ENCODE data around the gene SUGCT.
A peak's percentile ranks its signal among the peaks of the same experiment; 100 is the strongest.
"Not testable (repeated sequence)": the region's sequence is repeated elsewhere in the genome, so short reads cannot be mapped to it uniquely, and the experiment has no call there.

Gene SUGCT

DNA sequence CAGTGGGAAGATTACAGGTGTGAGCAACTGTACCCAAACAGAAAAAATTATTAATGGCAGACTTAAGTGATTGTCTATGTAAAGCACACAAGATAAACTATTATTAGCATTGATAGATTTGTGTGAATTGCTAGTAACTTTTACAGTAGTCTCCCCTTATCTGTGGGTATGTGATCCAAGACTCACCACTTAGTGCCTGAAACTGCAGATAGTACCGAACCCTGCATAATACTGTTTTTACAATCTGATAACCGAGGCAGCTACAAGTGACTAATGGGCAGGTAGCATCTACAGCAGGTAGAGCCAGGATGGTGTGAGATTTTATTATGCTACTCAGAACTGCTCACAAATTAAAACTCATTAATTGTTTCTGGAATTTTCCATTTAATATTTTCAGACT, 31.9 kb upstream of the SUGCT start:
- no peak overlapping the region for H3K4me2 ChIP-seq
- H3K4me1 ChIP-seq = no peaks in the 10 kb centered on the region
- no peak overlapping the region for H3K9ac ChIP-seq
- no peak overlapping the region for H3K27ac ChIP-seq
- no peaks in the 10 kb centered on the region for H3K9me3 ChIP-seq
- H3K4me3 ChIP-seq = no peak overlapping the region
- H4K20me1 ChIP-seq = 0 out of 2 replicates have a peak, but pooled peaks cover 9% of the 10 kb centered on the region
- H3K36me3 ChIP-seq = peaks cover 12% of the 10 kb centered on the region; the same call in 1 of the 2 replicates
- H3K27me3 ChIP-seq = no peaks in the 10 kb centered on the region
- TF ChIP-seq Cebpa-rat (IDR thresholded peaks at IDR 0.05) = no peak

GRCh38 chr7:40105879-40106473, 28.8 kb upstream of the SUGCT start:
- Histone ChIP-seq H4K20me1 (no peaks in the 10 kb centered on the region), H3K4me1 (no peaks in the 10 kb centered on the region; the same call in 1 of the 2 replicates), H3K36me3 (peaks cover 25% of the 10 kb centered on the region; the same call in 1 of the 2 replicates), H3K27me3 (no peaks in the 10 kb centered on the region), H3K9ac (no peak overlapping the region), H3K4me3 (no peak overlapping the region), H3K4me2 (no peak overlapping the region), H3K27ac (no peak overlapping the region), H3K9me3 (0 out of 2 replicates have a peak, but pooled peaks cover 5% of the 10 kb centered on the region)
- TF ChIP-seq Cebpa-rat (IDR thresholded peaks at IDR 0.05) = no peak

DNA sequence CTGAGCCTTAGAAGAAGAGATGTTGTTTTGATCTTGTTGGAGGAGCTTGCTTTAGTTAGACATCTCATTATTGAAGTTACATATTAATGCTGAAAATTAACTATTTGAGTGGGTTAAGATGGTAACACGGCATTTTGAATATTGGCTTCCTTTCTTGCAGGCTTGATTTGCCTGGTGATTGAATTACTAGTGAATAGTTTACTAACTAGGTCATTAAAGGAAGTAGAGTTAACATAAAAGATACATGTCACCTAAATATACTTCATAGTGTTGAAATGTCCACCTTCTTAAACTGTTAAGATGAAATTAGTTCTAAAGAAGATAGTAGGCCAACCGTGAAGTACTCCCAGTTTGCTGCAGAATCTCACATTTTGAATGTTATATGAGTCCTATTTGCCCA, 18.9 kb upstream of the SUGCT start:
- Histone ChIP-seq H3K9me3 (peaks cover 10% of the 10 kb centered on the region), H3K4me2 (no peak overlapping the region)
- no peak for TF ChIP-seq Cebpa-rat (IDR thresholded peaks at IDR 0.05)

DNA sequence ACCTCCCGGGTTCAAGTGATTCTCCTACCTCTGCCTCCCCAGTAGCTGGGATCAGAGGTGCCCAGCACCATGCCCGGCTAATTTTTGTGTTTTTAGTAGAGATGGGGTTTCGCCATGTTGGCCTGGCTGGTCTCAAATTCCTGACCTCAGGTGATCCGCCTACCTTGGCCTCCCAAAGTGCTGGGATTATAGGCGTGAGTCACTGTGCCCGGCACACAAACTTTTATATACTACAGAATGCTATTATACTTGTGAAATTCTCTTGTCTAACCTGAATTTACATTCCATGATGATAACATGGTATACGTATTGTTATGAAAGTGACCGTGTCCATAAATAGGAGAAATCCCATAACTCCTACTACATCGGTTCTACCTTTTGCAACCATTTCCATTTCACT, 17.6 kb upstream of the SUGCT start:
- H4K20me1 ChIP-seq = peaks cover 15% of the 10 kb centered on the region
- H3K4me2 ChIP-seq, H3K9ac ChIP-seq, H3K9me3 ChIP-seq, H3K27me3 ChIP-seq, H3K4me3 ChIP-seq, H3K4me1 ChIP-seq, H3K27ac ChIP-seq: not testable (repeated sequence)
- H3K36me3 ChIP-seq = peaks cover 43% of the 10 kb centered on the region

More for the DNA sequence above, 18.9 kb upstream of the SUGCT start:
- Histone ChIP-seq H3K4me3 (no peak overlapping the region), H3K4me1 (peaks cover 19% of the 10 kb centered on the region), H3K9ac (no peak overlapping the region), H3K27ac (no peak overlapping the region), H4K20me1 (peaks cover 15% of the 10 kb centered on the region), H3K27me3 (no peaks in the 10 kb centered on the region), H3K36me3 (peaks cover 49% of the 10 kb centered on the region)

GRCh38 chr7:40118201-40118600, 16.6 kb upstream of the SUGCT start:
- not testable (repeated sequence) for H3K9me3 ChIP-seq, H3K27me3 ChIP-seq, H3K4me1 ChIP-seq, H3K4me3 ChIP-seq, H3K27ac ChIP-seq, H3K9ac ChIP-seq
- H3K4me2 ChIP-seq = peak overlapping the region; percentile 17; the same call in 1 of the 2 replicates
- H4K20me1 ChIP-seq = peaks cover 24% of the 10 kb centered on the region
- peaks cover 34% of the 10 kb centered on the region for H3K36me3 ChIP-seq

DNA sequence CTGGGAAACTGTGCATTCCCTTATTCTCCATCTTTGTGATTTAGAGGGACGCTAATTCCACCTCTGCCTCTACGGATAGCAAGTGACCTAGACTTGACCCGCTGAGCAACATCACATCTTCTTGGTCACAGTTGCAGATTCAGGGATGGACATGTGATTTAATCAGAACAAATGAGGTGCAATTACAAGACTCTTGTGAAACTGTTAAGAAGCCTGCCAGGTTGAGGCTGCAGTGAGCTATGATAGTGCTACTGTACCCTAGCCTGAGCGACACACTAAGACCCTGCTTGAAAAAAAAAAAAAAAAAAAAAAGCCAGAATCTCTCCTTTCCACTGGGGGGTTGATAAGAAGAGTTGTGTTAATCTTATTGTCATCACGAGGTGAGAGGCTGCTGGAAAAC, 14.8 kb upstream of the SUGCT start:
- Histone ChIP-seq H3K4me2 (no peak overlapping the region), H3K27ac (no peak overlapping the region), H3K36me3 (peaks cover 23% of the 10 kb centered on the region), H3K9me3 (no peaks in the 10 kb centered on the region), H3K27me3 (no peaks in the 10 kb centered on the region), H3K4me1 (peaks cover 8% of the 10 kb centered on the region), H3K9ac (no peak overlapping the region), H4K20me1 (peaks cover 42% of the 10 kb centered on the region), H3K4me3 (no peak overlapping the region)
- no peak for TF ChIP-seq Cebpa-rat (IDR thresholded peaks at IDR 0.05)

- H3K4me1 ChIP-seq, H3K27me3 ChIP-seq, H3K4me3 ChIP-seq: not testable (repeated sequence)
Observed at GRCh38 chr7:40122100-40122939, 12.5 kb upstream of the SUGCT start.

DNA sequence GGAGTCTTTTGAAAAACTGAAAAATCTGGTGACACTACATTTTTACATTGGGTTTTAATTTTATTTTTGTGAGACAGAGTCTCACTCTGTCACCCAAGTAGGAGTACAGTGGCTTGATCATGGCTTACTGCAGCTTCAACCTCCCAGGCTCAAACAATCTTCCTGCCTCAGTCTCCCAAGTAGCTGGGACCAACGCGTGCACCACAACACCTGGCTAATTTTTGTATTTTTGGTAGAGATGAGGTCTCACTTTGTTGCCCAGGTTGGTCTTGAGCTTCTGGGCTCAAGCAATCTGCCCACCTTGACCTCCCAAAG, 11.9 kb upstream of the SUGCT start:
- Histone ChIP-seq H3K9ac (no peak overlapping the region), H3K4me1 (peaks cover 8% of the 10 kb centered on the region)
- no peak for TF ChIP-seq Cebpa-rat (IDR thresholded peaks at IDR 0.05)

More at GRCh38 chr7:40122100-40122939, 12.5 kb upstream of the SUGCT start:
- H3K27ac ChIP-seq, H3K4me2 ChIP-seq, H3K9ac ChIP-seq, H3K9me3 ChIP-seq: not testable (repeated sequence)
- Histone ChIP-seq H4K20me1 (peaks cover 61% of the 10 kb centered on the region), H3K36me3 (peaks cover 34% of the 10 kb centered on the region)

GRCh38 chr7:40133561-40134427, 1.0 kb upstream of the SUGCT start:
- Histone ChIP-seq H3K27ac (peak overlapping the region; percentile 97), H3K4me2 (peak overlapping the region; percentile 80), H3K36me3 (peaks cover 27% of the 10 kb centered on the region), H3K4me1 (peaks cover 17% of the 10 kb centered on the region), H3K9ac (peak overlapping the region; percentile 98), H3K9me3 (peaks cover 9% of the 10 kb centered on the region; the same call in 1 of the 2 replicates), H3K4me3 (peak overlapping the region; percentile 99), H3K27me3 (no peaks in the 10 kb centered on the region), H4K20me1 (peaks cover 56% of the 10 kb centered on the region)
- TF ChIP-seq Cebpa-rat (IDR thresholded peaks at IDR 0.05) = no peak

More for the DNA sequence above, 11.9 kb upstream of the SUGCT start:
- Histone ChIP-seq H3K9me3 (no peaks in the 10 kb centered on the region), H3K27me3 (no peaks in the 10 kb centered on the region), H4K20me1 (peaks cover 67% of the 10 kb centered on the region), H3K36me3 (peaks cover 40% of the 10 kb centered on the region), H3K4me3 (no peak overlapping the region), H3K4me2 (no peak overlapping the region), H3K27ac (no peak overlapping the region)

- TF ChIP-seq Cebpa-rat (IDR thresholded peaks at IDR 0.05) = no peak
- Histone ChIP-seq H3K27me3 (no peaks in the 10 kb centered on the region), H3K4me2 (peak overlapping the region; percentile 80), H3K27ac (no peak overlapping the region), H3K4me1 (peaks cover 17% of the 10 kb centered on the region), H3K9ac (no peak overlapping the region), H3K36me3 (peaks cover 17% of the 10 kb centered on the region), H3K4me3 (peak overlapping the region; percentile 99), H3K9me3 (peaks cover 9% of the 10 kb centered on the region; the same call in 1 of the 2 replicates), H4K20me1 (peaks cover 41% of the 10 kb centered on the region)
Observed at GRCh38 chr7:40135317-40135610, 459 bp downstream of the SUGCT start.
